GM12873 (cell line): ENCODE results near the gene IKZF5.

Experiments used
- TF ChIP-seq, protein P1 (sequence below): IDR thresholded peaks from 2 replicates; pipeline ENCODE4 v1.5.1; 2012; ENCODE audit warnings: low read depth, mild to moderate bottlenecking, moderate library complexity, low read length, control low read depth; ENCODE audit not compliant: insufficient read depth; ENCODE audit errors: missing control alignments

IKZF5 gene

DNA sequence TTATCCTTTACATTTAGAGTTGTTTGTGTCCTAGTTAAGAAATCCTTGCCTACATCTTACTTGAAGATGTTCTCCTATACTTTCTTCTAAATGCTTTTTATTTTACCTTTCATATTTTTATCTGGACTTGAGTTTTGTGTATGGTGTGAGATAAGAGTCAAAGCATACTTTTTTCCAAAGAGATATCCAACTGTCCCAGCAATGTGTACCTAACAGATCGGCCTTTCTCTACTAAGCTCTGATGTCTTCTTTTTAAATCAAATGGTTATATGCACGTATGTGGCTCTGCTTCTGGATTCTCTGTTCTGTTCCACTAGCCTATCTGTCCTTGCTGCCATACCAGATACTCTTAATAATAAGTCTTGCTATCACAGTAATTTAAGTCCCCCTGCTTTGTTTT lies 7.2 kb downstream of the IKZF5 start:
- TF ChIP-seq, protein P1, sequence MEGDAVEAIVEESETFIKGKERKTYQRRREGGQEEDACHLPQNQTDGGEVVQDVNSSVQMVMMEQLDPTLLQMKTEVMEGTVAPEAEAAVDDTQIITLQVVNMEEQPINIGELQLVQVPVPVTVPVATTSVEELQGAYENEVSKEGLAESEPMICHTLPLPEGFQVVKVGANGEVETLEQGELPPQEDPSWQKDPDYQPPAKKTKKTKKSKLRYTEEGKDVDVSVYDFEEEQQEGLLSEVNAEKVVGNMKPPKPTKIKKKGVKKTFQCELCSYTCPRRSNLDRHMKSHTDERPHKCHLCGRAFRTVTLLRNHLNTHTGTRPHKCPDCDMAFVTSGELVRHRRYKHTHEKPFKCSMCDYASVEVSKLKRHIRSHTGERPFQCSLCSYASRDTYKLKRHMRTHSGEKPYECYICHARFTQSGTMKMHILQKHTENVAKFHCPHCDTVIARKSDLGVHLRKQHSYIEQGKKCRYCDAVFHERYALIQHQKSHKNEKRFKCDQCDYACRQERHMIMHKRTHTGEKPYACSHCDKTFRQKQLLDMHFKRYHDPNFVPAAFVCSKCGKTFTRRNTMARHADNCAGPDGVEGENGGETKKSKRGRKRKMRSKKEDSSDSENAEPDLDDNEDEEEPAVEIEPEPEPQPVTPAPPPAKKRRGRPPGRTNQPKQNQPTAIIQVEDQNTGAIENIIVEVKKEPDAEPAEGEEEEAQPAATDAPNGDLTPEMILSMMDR: no peak

- TF ChIP-seq, protein P1: no peak
Measured at GRCh38 chr10:123000155-123000554, 8.4 kb downstream of the IKZF5 start.

DNA sequence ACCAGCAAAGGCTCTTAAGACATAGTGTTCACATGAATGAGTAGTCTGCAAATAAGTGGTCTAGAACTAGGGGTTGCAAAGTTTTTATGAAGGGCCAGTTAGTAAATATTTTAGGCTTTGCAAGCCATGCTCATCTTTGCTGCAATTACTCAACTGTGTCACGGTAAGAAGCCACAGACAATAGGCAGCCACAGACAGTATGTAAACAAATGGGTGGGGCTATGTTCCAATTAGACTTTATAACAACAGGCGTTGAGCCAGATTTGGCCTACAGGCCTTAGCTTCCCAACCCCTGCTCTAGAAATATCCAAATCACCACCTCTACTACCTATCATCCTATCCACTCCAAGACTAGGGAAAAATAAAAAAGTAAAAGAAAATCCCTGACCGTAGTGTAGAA lies 9.2 kb downstream of the IKZF5 start:
- TF ChIP-seq, protein P1: no peak

DNA sequence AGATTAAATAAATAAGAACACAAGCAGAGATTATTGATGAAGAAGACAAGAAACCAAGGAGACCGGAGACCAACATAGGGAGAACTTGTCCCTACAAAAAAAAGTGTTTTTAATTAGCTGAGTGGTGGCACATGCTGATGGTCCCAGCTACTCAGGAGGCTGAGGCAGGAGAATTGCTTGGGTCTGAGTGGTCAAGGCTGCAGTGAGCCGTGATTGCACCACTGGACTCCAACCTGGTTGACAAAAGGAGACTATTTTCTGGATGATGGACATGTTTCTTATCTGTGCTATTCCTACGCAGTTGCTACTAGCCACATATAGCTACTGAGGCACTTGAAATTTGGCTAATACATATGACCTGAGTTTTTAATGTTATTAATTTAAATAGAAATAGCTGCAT lies 9.7 kb downstream of the IKZF5 start:
- TF ChIP-seq, protein P1: no peak

DNA sequence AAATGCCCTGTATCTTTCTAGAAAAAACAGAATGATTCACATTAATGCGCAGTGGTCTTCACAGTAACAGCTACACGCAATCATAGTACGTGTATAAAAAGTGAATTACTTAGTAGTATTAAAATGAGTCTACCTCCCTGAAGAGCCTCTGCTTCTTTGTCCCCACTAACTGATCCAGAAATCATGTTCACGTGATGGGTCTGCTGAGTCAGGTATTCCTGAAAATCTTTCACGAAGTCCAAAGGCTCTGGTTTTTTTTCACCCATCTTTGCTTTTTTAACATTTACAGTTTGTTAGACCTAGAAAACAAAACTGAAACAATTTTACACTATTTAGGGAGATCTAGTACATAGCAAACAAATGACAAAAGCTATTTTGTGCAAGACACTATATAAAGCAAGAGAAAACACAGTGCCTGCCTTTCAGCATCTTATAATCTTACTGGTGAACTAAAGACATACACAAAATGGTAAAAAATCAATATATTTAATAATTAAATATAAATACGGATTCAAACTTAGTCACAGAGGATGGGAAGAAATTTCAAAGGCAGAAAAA lies 10.2 kb downstream of the IKZF5 start:
- TF ChIP-seq, protein P1: no peak

DNA sequence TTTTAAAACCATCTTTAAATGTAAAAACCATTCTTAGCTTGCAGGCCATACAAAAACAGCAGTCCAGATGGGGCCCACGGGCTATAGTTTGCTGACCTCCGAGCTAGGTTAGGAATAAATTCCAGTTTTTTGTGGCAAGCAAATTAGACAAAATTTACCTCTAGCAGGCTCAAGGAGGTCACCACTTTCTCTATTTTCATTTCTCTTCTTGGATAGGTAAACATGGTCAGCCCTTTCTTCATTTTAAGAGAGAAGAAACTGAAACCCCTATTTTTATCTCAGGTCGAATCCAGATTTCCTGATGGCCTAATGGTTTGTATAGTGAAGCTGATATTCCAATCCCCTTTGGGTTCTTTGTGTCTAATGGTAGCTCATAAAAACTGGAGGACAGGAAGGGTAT lies 10.7 kb downstream of the IKZF5 start:
- TF ChIP-seq, protein P1: no peak

GRCh38 chr10:122995936-122996335 lies 12.7 kb downstream of the IKZF5 start:
- TF ChIP-seq, protein P1: no peak
